ELF-1 (cell line): Measurements from ENCODE around the gene MS4A3.
"Not testable (repeated sequence)": the region's sequence is repeated elsewhere in the genome, so short reads cannot be mapped to it uniquely, and the experiment has no call there.

Experiments used
- DNase-seq: peaks from one replicate; pipeline ENCODE4 v3.0.0-alpha.2; 2016; ENCODE audit warnings: low read depth, low spot score

The MS4A3 gene

DNA sequence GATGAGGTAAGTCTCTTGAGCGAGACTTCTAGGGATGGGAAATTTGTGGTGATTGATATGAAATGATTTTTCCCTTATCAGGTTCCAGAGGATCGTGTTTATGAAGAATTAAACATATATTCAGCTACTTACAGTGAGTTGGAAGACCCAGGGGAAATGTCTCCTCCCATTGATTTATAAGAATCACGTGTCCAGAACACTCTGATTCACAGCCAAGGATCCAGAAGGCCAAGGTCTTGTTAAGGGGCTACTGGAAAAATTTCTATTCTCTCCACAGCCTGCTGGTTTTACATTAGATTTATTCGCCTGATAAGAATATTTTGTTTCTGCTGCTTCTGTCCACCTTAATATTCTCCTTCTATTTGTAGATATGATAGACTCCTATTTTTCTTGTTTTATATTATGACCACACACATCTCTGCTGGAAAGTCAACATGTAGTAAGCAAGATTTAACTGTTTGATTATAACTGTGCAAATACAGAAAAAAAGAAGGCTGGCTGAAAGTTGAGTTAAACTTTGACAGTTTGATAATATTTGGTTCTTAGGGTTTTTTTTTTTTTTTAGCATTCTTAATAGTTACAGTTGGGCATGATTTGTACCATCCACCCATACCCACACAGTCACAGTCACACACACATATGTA, 39.1 kb downstream of the MS4A3 start:
- no peak for DNase-seq

DNA sequence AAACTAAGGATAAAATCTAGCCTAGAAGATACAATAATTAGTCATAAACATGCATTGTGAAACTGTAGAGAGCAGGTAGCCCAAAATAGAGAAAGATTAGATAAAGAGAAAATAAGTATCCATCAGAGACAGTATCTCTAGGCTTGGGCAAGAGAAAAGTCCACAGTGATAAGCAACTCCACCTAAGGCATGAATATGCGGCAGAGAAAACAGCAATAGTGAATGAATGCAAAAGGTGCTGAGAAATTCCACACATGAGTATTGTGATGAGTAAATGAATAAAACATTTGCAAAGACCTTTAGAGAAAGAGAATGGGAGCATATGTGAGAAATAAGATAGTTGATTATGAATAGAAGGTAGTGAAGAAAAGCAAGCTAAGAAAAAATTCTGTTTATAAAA, 40.7 kb downstream of the MS4A3 start:
- no peak for DNase-seq

DNA sequence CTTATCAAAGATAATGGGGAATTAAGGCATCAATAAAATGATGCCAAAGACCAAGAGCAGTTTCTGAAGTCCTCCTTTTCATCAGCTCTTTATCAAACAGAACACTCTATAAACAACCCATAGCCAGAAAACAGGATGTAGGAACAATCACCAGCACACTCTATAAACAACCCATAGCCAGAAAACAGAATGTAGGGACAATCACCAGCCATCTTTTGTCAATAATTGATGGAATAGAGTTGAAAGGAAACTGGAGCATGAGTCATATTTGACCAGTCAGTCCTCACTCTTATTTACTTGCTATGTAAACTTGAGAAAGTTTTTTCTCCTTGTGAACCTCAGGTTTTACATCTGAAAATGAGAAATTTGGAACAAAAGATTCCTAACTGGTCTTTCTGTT, 42.0 kb downstream of the MS4A3 start:
- DNase-seq, result no peak

DNA sequence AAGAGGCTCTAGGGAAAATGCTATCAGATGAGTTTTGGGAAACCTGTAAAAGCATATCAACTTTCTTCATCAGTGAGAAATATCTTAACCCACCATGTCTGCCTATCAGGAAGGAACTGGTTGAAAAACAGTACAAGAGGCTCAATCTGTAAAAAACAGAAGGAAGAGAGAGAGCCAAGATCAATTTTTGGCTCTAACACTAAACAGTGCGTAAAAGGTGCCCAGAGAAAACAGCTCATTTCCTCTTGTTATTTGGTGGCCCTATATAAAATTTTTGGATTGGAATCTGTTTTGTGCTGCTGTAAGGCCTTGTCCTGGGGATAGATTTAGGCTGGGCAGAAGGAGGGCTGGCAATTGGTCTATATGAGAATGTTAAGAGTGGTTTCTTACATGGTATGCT, 44.1 kb downstream of the MS4A3 start:
- DNase-seq, result no peak

DNA sequence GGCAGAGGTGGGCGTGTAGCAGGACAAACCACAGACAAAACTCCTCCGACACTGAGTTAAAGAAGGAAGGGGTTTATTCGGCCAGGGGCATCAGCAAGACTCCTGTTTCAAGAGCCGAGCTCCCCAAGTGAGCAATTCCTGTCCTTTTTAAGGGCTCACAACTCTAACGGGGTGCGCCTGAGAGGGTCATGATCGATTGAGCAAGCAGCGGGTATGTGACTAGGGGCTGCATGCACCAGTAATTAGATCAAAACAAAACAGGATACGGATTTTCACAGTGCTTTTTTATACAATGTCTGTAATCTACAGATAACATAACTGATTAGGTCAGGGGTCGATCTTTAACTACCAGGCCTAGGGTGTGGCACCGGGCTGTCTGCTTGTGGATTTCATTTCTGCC, 44.9 kb downstream of the MS4A3 start:
- not testable (repeated sequence) for DNase-seq

DNA sequence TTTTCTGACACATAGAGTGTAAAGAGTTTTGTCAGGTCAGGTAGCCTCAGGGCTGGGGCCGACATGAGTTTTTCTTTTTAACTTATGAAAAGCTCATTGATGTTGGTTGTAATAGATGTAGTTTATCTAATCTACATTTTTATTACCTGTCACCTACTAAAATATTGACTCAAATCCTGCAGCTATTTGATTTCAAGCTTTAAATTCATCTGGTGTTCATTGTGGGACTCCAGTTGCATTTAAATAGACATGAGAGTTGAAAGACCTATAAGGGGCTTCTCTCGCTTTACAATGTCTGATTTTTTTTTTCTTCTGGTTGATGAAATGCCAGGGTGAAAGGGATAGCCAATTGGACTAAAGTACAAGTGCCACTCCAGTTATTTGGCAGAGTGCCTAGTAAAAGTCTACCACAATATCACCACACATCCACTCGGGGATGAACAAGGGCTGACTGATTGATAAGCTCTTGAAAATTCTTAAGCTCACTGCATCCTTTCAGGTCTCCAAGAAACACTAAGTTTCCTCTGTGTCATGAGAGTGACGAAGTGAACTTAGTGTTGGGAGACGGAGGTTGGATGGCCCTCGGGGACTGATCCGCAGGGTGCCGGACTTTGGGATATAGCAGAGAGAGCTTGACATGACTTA, 48.1 kb downstream of the MS4A3 start:
- not testable (repeated sequence) for DNase-seq

DNA sequence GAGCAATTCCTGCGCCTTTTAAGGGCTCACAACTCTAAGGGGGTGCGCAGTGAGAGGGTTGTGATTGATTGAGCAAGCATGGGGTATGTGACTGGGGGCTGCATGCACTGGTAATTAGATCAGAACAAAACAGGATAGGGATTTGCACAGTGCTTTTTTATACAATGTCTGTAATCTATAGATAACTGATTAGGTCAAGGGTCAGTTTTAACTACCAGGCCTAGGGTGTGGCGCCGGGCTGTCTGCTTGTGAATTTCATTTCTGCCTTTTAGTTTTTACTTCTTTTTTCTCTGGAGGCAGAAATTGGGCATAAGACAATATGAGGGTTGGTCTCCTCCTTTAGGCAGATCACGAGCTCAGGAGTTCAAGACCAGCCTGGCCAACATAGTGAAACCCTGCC, 52.2 kb downstream of the MS4A3 start:
- DNase-seq, result not testable (repeated sequence)

DNA sequence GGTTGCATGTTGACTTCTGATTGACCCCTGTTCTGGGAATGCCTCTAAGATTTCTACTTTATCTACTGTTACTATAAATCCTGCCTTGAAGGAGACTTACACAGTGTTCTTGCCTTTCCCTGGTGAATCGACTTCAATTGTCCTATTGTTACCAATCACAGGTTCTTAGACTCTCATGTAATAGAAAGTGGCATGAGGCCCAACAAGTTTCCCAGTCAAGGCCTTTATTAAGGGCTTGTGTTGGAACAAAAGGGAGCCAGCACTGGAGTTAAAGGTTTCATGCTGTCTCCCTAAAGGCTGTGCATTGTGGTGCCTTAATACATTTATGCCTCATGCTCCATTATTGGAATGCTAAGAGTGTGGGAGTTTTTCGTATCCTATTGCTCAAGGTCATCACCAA, 55.3 kb downstream of the MS4A3 start:
- DNase-seq, result no peak

DNA sequence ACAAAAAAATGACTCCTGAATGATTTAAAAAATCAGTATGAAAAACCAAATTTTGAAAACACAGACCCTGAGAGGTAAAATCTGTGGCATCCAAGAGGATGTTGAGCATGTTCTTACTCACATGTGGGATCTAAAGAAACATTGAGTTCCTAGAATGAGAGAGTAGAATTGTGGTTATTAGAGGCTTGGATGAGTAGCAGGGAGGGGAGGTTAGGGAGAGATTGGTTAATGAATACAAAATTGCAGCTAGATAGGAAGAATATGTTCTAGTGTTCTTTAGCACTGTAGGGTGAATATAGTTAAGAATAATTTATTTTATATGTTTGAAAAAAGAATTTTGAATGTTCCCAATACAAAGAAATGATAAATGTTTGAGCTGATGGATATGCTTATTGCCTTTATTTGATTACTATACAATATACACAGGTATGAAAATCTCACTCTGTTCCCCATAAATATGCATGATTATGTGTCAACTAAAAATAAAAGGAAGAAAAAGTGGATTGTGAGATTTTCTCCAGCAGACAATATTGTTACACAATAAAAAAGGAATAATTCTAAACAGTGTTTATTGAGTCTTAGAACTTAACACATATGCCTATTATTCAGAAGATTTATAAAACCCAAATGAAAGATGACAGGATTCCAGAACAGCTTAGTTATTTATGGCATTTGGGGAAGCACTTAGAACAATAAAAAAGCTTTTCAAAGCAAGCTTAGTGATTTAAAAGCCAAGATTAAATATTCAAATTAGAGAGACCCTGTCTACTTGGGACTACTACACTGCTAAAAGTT, 60.7 kb downstream of the MS4A3 start:
- no peak for DNase-seq

DNA sequence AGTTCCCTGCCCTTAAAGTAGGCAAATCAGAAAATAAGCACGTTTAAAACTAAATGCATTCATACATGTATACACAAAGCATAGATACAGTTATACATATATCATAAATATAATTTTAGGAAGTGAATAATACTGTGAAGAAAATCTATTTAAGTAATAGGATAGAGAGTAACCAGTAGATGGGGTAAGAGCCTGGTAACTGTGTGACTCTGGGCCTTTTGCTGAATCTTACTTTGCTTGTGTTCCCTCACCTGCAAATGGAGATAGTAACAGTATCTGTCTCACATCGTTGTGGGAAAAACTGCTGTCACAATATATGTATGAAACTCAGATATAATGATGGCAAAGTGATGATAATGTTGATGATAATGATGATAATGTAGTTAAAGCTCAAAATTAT, 61.9 kb downstream of the MS4A3 start:
- DNase-seq, result no peak

DNA sequence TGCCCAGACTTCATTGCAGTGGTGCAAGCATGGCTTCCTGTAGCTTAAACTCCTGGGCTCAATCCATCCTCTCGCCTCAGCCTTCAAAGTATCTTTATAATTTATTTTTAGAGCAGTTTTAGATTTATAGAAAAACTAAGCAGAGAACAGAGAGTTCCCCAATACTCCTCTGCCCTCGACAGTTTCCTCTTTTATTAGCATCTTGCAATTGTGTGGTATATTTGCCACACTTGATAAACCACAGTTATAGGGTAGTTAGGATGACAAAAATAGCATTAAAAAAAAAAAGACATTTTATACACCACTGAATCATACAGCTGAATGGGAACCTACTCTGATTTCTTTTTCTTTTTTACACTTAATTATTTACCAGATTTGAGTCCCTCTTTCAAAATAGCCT, 63.2 kb downstream of the MS4A3 start:
- no peak for DNase-seq
